Neutrophil (primary cell): ENCODE measurements around the gene ZNF784.

Experiments
- H3K27ac ChIP-seq: fragments of 200-600 bp; sonication (generic); 2 replicates; pipeline ENCODE4 v1.5.1; 2016; ENCODE audit warnings: mild to moderate bottlenecking, moderate library complexity
- H3K27me3 ChIP-seq: fragments of 200-600 bp; sonication (generic); 2 replicates; pipeline ENCODE4 v1.6.0; 2016; ENCODE audit warnings: mild to moderate bottlenecking
- H3K36me3 ChIP-seq: fragments of 200-600 bp; sonication (generic); 2 replicates; pipeline ENCODE4 v1.5.1; 2017
- H3K4me1 ChIP-seq, 2 experiments: fragments of 200-600 bp in 1 of 2; sonication (generic) in 1 of 2; 1 replicate in 1 of 2; 2 replicates in 1 of 2; pipeline versions ENCODE4 v1.5.1 to v1.6.1; 2013 to 2016; ENCODE audit warnings: low read depth in 1 of 2, low read length in 1 of 2, mild to moderate bottlenecking in 1 of 2, moderate library complexity in 1 of 2; ENCODE audit not compliant: control insufficient read depth in 1 of 2, insufficient read depth in 1 of 2
- H3K4me3 ChIP-seq, 2 experiments: fragments of 200-600 bp in 1 of 2; sonication (generic) in 1 of 2; 1 replicate in 1 of 2; 2 replicates in 1 of 2; pipeline ENCODE4 v1.5.1; 2013 to 2016; ENCODE audit warnings: low read depth in 1 of 2, low read length in 1 of 2, mild to moderate bottlenecking in 1 of 2, moderate library complexity in 1 of 2
- H3K9me3 ChIP-seq: fragments of 200-600 bp; sonication (generic); 2 replicates; pipeline ENCODE4 v1.5.1; 2016
- CTCF ChIP-seq: fragments of 200-600 bp; sonication (generic); IDR thresholded peaks from 2 replicates; pipeline ENCODE4 v1.5.1; 2016; ENCODE audit warnings: antibody characterized with exemption

Gene ZNF784

GRCh38 chr19:55635856-55636440 lies 11.6 kb upstream of the ZNF784 start:
- H3K36me3 ChIP-seq = peaks cover 7% of the 10 kb centered on the region
- no peaks in the 10 kb centered on the region for H3K9me3 ChIP-seq
- no peak for TF ChIP-seq CTCF
- peak overlapping the region; percentile 93 for H3K27ac ChIP-seq
- H3K27me3 ChIP-seq = peaks cover 15% of the 10 kb centered on the region
- peak overlapping the region; percentile 74 to 82 for H3K4me3 ChIP-seq
- peaks cover 46 to 57% of the 10 kb centered on the region in 2 experiments for H3K4me1 ChIP-seq

- Histone ChIP-seq H3K9me3 (no peaks in the 10 kb centered on the region), H3K4me1 (peaks cover 42 to 51% of the 10 kb centered on the region in 2 experiments), H3K27me3 (peaks cover 9% of the 10 kb centered on the region), H3K36me3 (peaks cover 7% of the 10 kb centered on the region), H3K4me3 (peak overlapping the region; percentile 74 to 82), H3K27ac (peak overlapping the region; percentile 93)
- no peak for TF ChIP-seq CTCF
Measured at GRCh38 chr19:55635334-55635717, 11.0 kb upstream of the ZNF784 start.

DNA sequence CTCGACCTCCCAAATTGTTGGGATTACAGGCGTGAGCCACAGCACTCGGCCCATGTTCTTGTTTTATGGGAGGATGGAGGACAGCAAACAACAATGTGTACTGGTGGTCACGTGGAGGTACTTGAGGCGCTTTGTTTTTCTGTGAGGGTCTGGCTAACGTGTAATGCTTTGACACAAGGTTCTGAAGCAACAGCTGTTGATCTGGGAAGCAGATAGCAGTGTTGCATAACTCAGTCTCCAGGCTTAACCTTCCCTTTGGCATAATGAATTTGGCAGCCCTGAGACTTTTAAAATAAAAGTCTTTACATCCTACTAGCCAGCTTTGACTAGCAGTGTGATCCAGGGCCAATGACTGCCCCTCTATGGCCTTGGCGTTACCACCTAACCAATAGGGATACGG lies 9.5 kb upstream of the ZNF784 start:
- Histone ChIP-seq H3K9me3 (no peaks in the 10 kb centered on the region), H3K27ac (peak overlapping the region; percentile 93), H3K36me3 (peaks cover 7% of the 10 kb centered on the region), H3K4me3 (peak overlapping the region in 1 of 2 experiments; percentile 82), H3K4me1 (peaks cover 36 to 45% of the 10 kb centered on the region in 2 experiments), H3K27me3 (no peaks in the 10 kb centered on the region)
- no peak for TF ChIP-seq CTCF

GRCh38 chr19:55632463-55632834 lies 8.1 kb upstream of the ZNF784 start:
- peaks cover 36 to 45% of the 10 kb centered on the region in 2 experiments for H3K4me1 ChIP-seq
- TF ChIP-seq CTCF = peak; percentile 88
- peak overlapping the region; percentile 49 for H3K27ac ChIP-seq
- no peak overlapping the region for H3K4me3 ChIP-seq
- H3K9me3 ChIP-seq = no peaks in the 10 kb centered on the region
- H3K27me3 ChIP-seq = no peaks in the 10 kb centered on the region
- H3K36me3 ChIP-seq = no peaks in the 10 kb centered on the region

- TF ChIP-seq CTCF = no peak
- peaks cover 35 to 39% of the 10 kb centered on the region in 2 experiments for H3K4me1 ChIP-seq
- H3K36me3 ChIP-seq = peaks cover 9% of the 10 kb centered on the region
- H3K9me3 ChIP-seq = no peaks in the 10 kb centered on the region
- H3K4me3 ChIP-seq = no peak overlapping the region
- no peak overlapping the region for H3K27ac ChIP-seq
- no peaks in the 10 kb centered on the region for H3K27me3 ChIP-seq
Measured at GRCh38 chr19:55626350-55626749, 2.0 kb upstream of the ZNF784 start.
